Caco-2 (cell line): ENCODE measurements around the gene BCL6. TPM values are rescaled to one million over a fixed set of nuclear protein-coding genes. Genes with fewer than 3 reads are reported as not detected.
"Not testable (repeated sequence)": the region's sequence is repeated elsewhere in the genome, so short reads cannot be mapped to it uniquely, and the experiment has no call there.

Experiments
- BruUV-seq: library from RNA; stranded (reverse); fragments of 400-500 nt; replicated peaks from 2 replicates; lab custom pipeline; 2021; lab: Mats Ljungman, UMichigan
- CTCF ChIA-PET: fragments of 300-600 bp; sonication (Branson Sonifier 250); formaldehyde crosslinking; loops from one replicate; lab custom pipeline; 2022; ENCODE audit warnings: antibody characterized with exemption; lab: Charles Lee
- POLR2A ChIA-PET: fragments of 300-600 bp; sonication (Branson Sonifier 250); formaldehyde crosslinking; loops from one replicate; lab custom pipeline; 2022; ENCODE audit warnings: antibody characterized with exemption; lab: Charles Lee
- DNase-seq, 2 experiments: peaks; one replicate each; pipeline versions ENCODE4 v3.0.0 to v3.0.0-alpha.2; 2020 to 2022
- H3K27me3 ChIP-seq: replicated peaks from 2 replicates; pipeline ENCODE4 v1.6.0; 2011; ENCODE audit warnings: low read length; ENCODE audit not compliant: control insufficient read depth, insufficient read depth
- H3K36me3 ChIP-seq: 2 replicates; pipeline ENCODE4 v1.5.1; 2011; ENCODE audit warnings: low read length; ENCODE audit not compliant: control insufficient read depth, insufficient read depth
- H3K4me1 ChIP-seq: fragments of 250-450 bp; sonication (Bioruptor Pico); 2 replicates; pipeline ENCODE4 v1.5.1; 2020; ENCODE audit warnings: mild to moderate bottlenecking
- H3K4me3 ChIP-seq: 2 replicates; pipeline ENCODE4 v1.5.1; 2011; ENCODE audit warnings: low read depth, mild to moderate bottlenecking, control low read depth, low read length
- H3K9me3 ChIP-seq: fragments of 250-450 bp; sonication (Bioruptor Pico); 2 replicates; pipeline ENCODE4 v1.5.1; 2020; ENCODE audit warnings: mild to moderate bottlenecking, moderate library complexity
- H3K27ac Mint-ChIP-seq: one replicate; pipeline ENCODE4 v1.8.0; 2022; ENCODE audit warnings: mixed read lengths; ENCODE audit not compliant: unreplicated experiment
- H3K27me3 Mint-ChIP-seq: one replicate; pipeline ENCODE4 v1.8.0; 2022; ENCODE audit warnings: mixed read lengths; ENCODE audit not compliant: insufficient read depth, unreplicated experiment
- H3K36me3 Mint-ChIP-seq: one replicate; pipeline ENCODE4 v1.8.0; 2022; ENCODE audit warnings: mild to moderate bottlenecking, mixed read lengths; ENCODE audit not compliant: insufficient read depth, unreplicated experiment
- H3K4me1 Mint-ChIP-seq: one replicate; pipeline ENCODE4 v1.8.0; 2022; ENCODE audit warnings: low read depth, mixed read lengths; ENCODE audit not compliant: unreplicated experiment
- H3K4me3 Mint-ChIP-seq: one replicate; pipeline ENCODE4 v1.8.0; 2022; ENCODE audit warnings: mild to moderate bottlenecking, moderate library complexity, mixed read lengths; ENCODE audit not compliant: unreplicated experiment
- H3K9me3 Mint-ChIP-seq: one replicate; pipeline ENCODE4 v1.8.0; 2022; ENCODE audit warnings: mixed read lengths; ENCODE audit not compliant: unreplicated experiment
- intact Hi-C: fragments of 100-400 bp; cut with micrococcal nuclease; formaldehyde crosslinking; loops from one replicate; pipeline ENCODE4 v1.10.0; 2022; ENCODE audit not compliant: unreplicated experiment
- total RNA-seq: library from RNA; stranded (reverse); gene quantifications from 2 replicates; pipeline ENCODE4 v1.2.3, GENCODE V29; 2022
- TF ChIP-seq, protein P1 (sequence below), 2 experiments: fragments of 200-600 bp in 1 of 2; IDR thresholded peaks; 1 replicate in 1 of 2; 2 replicates in 1 of 2; pipeline versions ENCODE4 v1.5.1 to v1.8.0; 2011 to 2022; ENCODE audit warnings: antibody characterized with exemption in 1 of 2, control low read depth in 1 of 2, inconsistent platforms in 1 of 2, low read depth in 1 of 2, low read length in 1 of 2, mild to moderate bottlenecking in 1 of 2, moderate library complexity in 1 of 2; ENCODE audit not compliant: insufficient read depth in 1 of 2, severe bottlenecking in 1 of 2, unreplicated experiment in 1 of 2

Gene BCL6
- total RNA-seq, 1 experiment from 2014 or later = 40.4 TPM

GRCh38 chr3:187684444-187684843 is 60.8 kb downstream of the BCL6 start:
- no peaks in the 10 kb centered on the region for H3K4me1 ChIP-seq
- ChIA-PET POLR2A (no interaction called here), CTCF (no interaction called here)
- DNase-seq = no peak
- H3K27me3 ChIP-seq = no peaks in the 10 kb centered on the region
- H3K36me3 Mint-ChIP-seq = no peaks in the 10 kb centered on the region
- H3K27me3 Mint-ChIP-seq = peaks cover 7% of the 10 kb centered on the region
- no peak overlapping the region for H3K4me3 ChIP-seq
- H3K27ac Mint-ChIP-seq = no peak overlapping the region
- H3K36me3 ChIP-seq = no peaks in the 10 kb centered on the region
- peaks cover 4% of the 10 kb centered on the region for H3K4me1 Mint-ChIP-seq
- intact Hi-C loops = no loop called here
- H3K4me3 Mint-ChIP-seq = no peak overlapping the region
- BruUV-seq = no TSS peak
- H3K9me3 ChIP-seq = peaks cover 14% of the 10 kb centered on the region
- TF ChIP-seq, protein P1, sequence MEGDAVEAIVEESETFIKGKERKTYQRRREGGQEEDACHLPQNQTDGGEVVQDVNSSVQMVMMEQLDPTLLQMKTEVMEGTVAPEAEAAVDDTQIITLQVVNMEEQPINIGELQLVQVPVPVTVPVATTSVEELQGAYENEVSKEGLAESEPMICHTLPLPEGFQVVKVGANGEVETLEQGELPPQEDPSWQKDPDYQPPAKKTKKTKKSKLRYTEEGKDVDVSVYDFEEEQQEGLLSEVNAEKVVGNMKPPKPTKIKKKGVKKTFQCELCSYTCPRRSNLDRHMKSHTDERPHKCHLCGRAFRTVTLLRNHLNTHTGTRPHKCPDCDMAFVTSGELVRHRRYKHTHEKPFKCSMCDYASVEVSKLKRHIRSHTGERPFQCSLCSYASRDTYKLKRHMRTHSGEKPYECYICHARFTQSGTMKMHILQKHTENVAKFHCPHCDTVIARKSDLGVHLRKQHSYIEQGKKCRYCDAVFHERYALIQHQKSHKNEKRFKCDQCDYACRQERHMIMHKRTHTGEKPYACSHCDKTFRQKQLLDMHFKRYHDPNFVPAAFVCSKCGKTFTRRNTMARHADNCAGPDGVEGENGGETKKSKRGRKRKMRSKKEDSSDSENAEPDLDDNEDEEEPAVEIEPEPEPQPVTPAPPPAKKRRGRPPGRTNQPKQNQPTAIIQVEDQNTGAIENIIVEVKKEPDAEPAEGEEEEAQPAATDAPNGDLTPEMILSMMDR (IDR thresholded peaks at IDR 0.05; ENCODE audit: insufficient read depth in 1 of 2, low read depth in 1 of 2, low read length in 1 of 2, severe bottlenecking in 1 of 2, unreplicated experiment in 1 of 2) = no peak
- peaks cover 28% of the 10 kb centered on the region for H3K9me3 Mint-ChIP-seq

DNA sequence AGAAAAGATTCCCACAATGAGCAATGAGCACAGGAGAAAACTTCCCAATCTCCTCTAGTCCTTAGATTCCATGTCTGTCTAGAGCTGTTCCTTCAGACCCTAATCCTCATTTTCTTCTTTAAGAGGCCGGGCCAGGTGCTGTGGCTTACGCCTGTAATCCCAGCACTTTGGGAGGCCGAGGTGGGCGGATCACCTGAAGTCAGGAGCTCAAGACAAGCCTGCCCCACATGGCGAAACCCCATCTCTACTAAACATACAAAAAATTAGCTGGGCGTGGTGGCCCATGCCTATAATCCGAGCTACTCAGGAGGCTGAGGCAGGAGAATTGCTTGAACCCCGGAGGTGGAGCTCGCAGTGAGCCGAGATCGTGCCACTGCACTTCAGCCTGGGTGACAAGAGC is 63.5 kb downstream of the BCL6 start:
- H3K4me3 ChIP-seq, POLR2A ChIA-PET, H3K4me3 Mint-ChIP-seq, H3K36me3 ChIP-seq, H3K27me3 Mint-ChIP-seq, H3K36me3 Mint-ChIP-seq, H3K4me1 ChIP-seq, H3K27me3 ChIP-seq, BruUV-seq, DNase-seq, intact Hi-C loops, H3K27ac Mint-ChIP-seq: not testable (repeated sequence)
- peaks cover 14% of the 10 kb centered on the region for H3K4me1 Mint-ChIP-seq
- H3K9me3 ChIP-seq = peaks cover 11% of the 10 kb centered on the region
- CTCF ChIA-PET = interaction anchor here (0.9 kb wide), 1 partner anchor 43 kb away, joined by 5 read pairs; no protein-coding TSS in a partner anchor
- peaks cover 18% of the 10 kb centered on the region for H3K9me3 Mint-ChIP-seq

DNA sequence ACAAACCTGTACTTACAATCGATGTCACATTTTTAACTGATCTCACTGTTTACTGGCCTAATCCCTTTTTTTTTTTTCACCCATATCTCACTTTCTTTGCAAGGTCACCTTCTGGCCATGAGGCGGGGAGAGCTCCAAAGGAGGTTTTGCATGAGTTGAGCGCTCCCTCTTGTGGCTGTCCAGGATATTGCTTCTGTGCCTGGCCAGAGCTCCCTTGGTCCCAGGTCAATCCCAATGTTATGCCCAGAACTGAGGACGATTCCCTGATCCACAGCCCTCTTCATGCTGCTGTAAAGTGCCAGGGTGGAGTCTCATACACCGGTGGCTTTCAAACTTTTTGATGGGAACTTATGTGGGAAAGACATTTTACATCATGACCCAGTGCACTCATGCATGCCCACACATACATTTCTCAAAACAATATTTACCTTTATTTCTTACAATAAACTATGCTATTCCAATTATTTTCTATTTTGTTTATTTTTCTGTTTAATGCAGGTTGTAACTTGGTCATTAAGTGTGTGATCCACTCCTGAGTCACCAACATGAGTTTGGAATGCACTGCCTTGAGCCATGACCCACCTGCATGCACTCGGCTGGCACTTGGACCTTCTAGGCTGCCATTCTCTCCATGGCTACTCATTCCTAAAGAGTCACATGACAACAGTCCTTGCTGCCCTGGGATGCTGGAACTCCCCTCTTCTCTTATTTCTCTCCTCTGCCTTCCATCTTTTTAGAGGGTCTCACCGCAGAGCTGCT is 65.5 kb downstream of the BCL6 start:
- Histone ChIP-seq H3K4me3 (no peak overlapping the region), H3K27me3 (no peaks in the 10 kb centered on the region), H3K4me1 (peaks cover 5% of the 10 kb centered on the region), H3K36me3 (no peaks in the 10 kb centered on the region), H3K9me3 (no peaks in the 10 kb centered on the region)
- Mint-ChIP-seq H3K9me3 (peaks cover 10% of the 10 kb centered on the region), H3K4me1 (peaks cover 14% of the 10 kb centered on the region), H3K27me3 (peaks cover 9% of the 10 kb centered on the region), H3K27ac (no peak overlapping the region), H3K36me3 (no peaks in the 10 kb centered on the region), H3K4me3 (peak overlapping the region; percentile 33)
- ChIA-PET CTCF (interaction anchor here (0.6 to 2.5 kb wide), 33 partner anchors 11 to 1655 kb away, joined by 3 to 107 read pairs (median 4); partner anchors contain the start of gene RTP2), POLR2A (interaction anchor here (0.6 kb wide), 1 partner anchor 95 kb away, joined by 4 read pairs; no protein-coding TSS in a partner anchor)
- BruUV-seq = no TSS peak
- intact Hi-C loops = loop anchor here (1.0 kb wide), 5 partner anchors 34 to 460 kb away; no protein-coding TSS in a partner anchor
- peak; percentile 82 to 86 for DNase-seq
- TF ChIP-seq, protein P1 (IDR thresholded peaks at IDR 0.05; ENCODE audit: insufficient read depth in 1 of 2, low read depth in 1 of 2, low read length in 1 of 2, severe bottlenecking in 1 of 2, unreplicated experiment in 1 of 2) = peak; percentile 88 to 91
